H1 (cell line): Measurements from ENCODE around the gene KHDRBS1. TPM values are rescaled to one million over a fixed set of nuclear protein-coding genes. Genes with fewer than 3 reads are reported as not detected.

Source experiments
- CTCF ChIA-PET: fragments of 300-600 bp; sonication (Branson Sonifier 250); formaldehyde crosslinking; loops from one replicate; lab custom pipeline; 2021; ENCODE audit not compliant: partially characterized antibody; lab: Charles Lee
- POLR2A ChIA-PET: fragments of 300-600 bp; sonication (Branson Sonifier 250); formaldehyde crosslinking; loops from one replicate; lab custom pipeline; 2021; ENCODE audit warnings: inconsistent platforms; ENCODE audit not compliant: partially characterized antibody; lab: Charles Lee
- DNase-seq, 2 experiments: peaks; one replicate each; pipeline versions ENCODE4 v3.0.0 to v3.0.0-alpha.2; 2010 to 2022; ENCODE audit warnings: low spot score in 2 of 2, low read depth in 1 of 2, mixed read lengths in 1 of 2
- FAIRE-seq: peaks from 2 replicates; lab custom pipeline; 2011; peaks lifted over from hg19 to GRCh38; lab: Jason Lieb, UNC
- H2AFZ ChIP-seq: 2 replicates; pipeline ENCODE4 v1.8.1; 2012; ENCODE audit warnings: low read length, inconsistent platforms
- H2AK5ac ChIP-seq: 2 replicates; pipeline ENCODE4 v1.6.1; 2013; ENCODE audit warnings: low read depth, low read length
- H2BK120ac ChIP-seq: replicated peaks from 2 replicates; pipeline ENCODE3; 2013; ENCODE audit warnings: low read depth, low read length, inconsistent platforms
- H2BK12ac ChIP-seq: 2 replicates; pipeline ENCODE4 v1.6.1; 2013; ENCODE audit warnings: low read depth, low read length
- H2BK15ac ChIP-seq: 2 replicates; pipeline ENCODE4 v1.6.1; 2013; ENCODE audit warnings: low read length
- H2BK20ac ChIP-seq: 2 replicates; pipeline ENCODE4 v1.6.1; 2013; ENCODE audit warnings: low read length
- H2BK5ac ChIP-seq: 2 replicates; pipeline ENCODE4 v1.6.1; 2013; ENCODE audit warnings: low read depth, low read length
- H3K14ac ChIP-seq: 2 replicates; pipeline ENCODE4 v1.6.1; 2013; ENCODE audit warnings: inconsistent platforms; ENCODE audit not compliant: insufficient read length
- H3K18ac ChIP-seq: 2 replicates; pipeline ENCODE4 v1.6.1; 2013; ENCODE audit warnings: low read length; ENCODE audit errors: extremely low read depth
- H3K23ac ChIP-seq: 2 replicates; pipeline ENCODE4 v1.6.1; 2013; ENCODE audit warnings: inconsistent platforms; ENCODE audit not compliant: insufficient read length
- H3K23me2 ChIP-seq: 2 replicates; pipeline ENCODE4 v1.6.1; 2013; ENCODE audit warnings: low read depth, low read length
- H3K27ac ChIP-seq: 2 replicates; pipeline ENCODE4 v1.6.1; 2011; ENCODE audit warnings: low read depth, low read length, inconsistent platforms
- H3K27me3 ChIP-seq, 4 experiments: replicated peaks in 1 of 4; 1 replicate in 1 of 4; 2 replicates in 3 of 4; pipeline versions ENCODE4 v1.6.1 to v1.8.1; 2011 to 2013; ENCODE audit warnings: low read length in 3 of 4, mild to moderate bottlenecking in 3 of 4, inconsistent platforms in 2 of 4, mixed read lengths in 2 of 4, moderate library complexity in 1 of 4; ENCODE audit not compliant: control insufficient read depth in 3 of 4, insufficient read depth in 3 of 4; ENCODE audit errors: extremely low read depth in 1 of 4
- H3K36me3 ChIP-seq, 4 experiments: 2 replicates each; pipeline versions ENCODE4 v1.6.1 to v1.8.1; 2011 to 2013; ENCODE audit warnings: mild to moderate bottlenecking in 4 of 4, low read length in 3 of 4, moderate library complexity in 2 of 4, control low read depth in 1 of 4, inconsistent platforms in 1 of 4; ENCODE audit not compliant: insufficient read depth in 4 of 4, control insufficient read depth in 2 of 4
- H3K4ac ChIP-seq: replicated peaks from 2 replicates; pipeline ENCODE3; 2013; ENCODE audit warnings: low read length, low read depth, mixed read lengths, inconsistent platforms; ENCODE audit not compliant: insufficient read length
- H3K4me1 ChIP-seq, 4 experiments: replicated peaks in 1 of 4; 1 replicate in 1 of 4; 2 replicates in 3 of 4; pipeline versions ENCODE4 v1.6.1 to v1.8.1; 2011 to 2013; ENCODE audit warnings: low read length in 3 of 4, inconsistent platforms in 2 of 4, mixed read lengths in 1 of 4; ENCODE audit not compliant: insufficient read depth in 4 of 4, control insufficient read depth in 3 of 4
- H3K4me2 ChIP-seq, 2 experiments: 2 replicates each; pipeline versions ENCODE4 v1.6.1 to v1.8.1; 2011 to 2013; ENCODE audit warnings: low read depth in 2 of 2, low read length in 2 of 2, control low read depth in 1 of 2, inconsistent platforms in 1 of 2, mild to moderate bottlenecking in 1 of 2; ENCODE audit not compliant: insufficient read depth in 1 of 2
- H3K4me3 ChIP-seq, 4 experiments: fragments of 200-600, 300-600 bp in 1 of 4; sonication (generic), shearing (Covaris generic), sonication (Bioruptor Twin) in 1 of 4; 2 replicates each; pipeline versions ENCODE4 v1.5.1 to v1.8.1; 2011 to 2016; ENCODE audit warnings: low read length in 4 of 4, low read depth in 3 of 4, control low read depth in 2 of 4, inconsistent platforms in 2 of 4, mild to moderate bottlenecking in 2 of 4, mixed read lengths in 1 of 4, moderate library complexity in 1 of 4; ENCODE audit not compliant: insufficient read depth in 2 of 4; ENCODE audit errors: extremely low read depth in 1 of 4
- H3K56ac ChIP-seq: replicated peaks from 2 replicates; pipeline ENCODE3; 2013; ENCODE audit warnings: low read depth, mild to moderate bottlenecking, mixed read lengths, low read length, inconsistent platforms; ENCODE audit not compliant: insufficient read length
- H3K79me1 ChIP-seq: 2 replicates; pipeline ENCODE4 v1.6.1; 2013; ENCODE audit warnings: low read depth, low read length, control low read depth
- H3K79me2 ChIP-seq, 2 experiments: 2 replicates each; pipeline versions ENCODE4 v1.6.1 to v1.8.1; 2012 to 2013; ENCODE audit warnings: low read length in 2 of 2, mild to moderate bottlenecking in 2 of 2, inconsistent platforms in 1 of 2; ENCODE audit not compliant: insufficient read depth in 2 of 2, control insufficient read depth in 1 of 2
- H3K9ac ChIP-seq, 4 experiments: replicated peaks in 1 of 4; 1 replicate in 1 of 4; 2 replicates in 3 of 4; pipeline versions ENCODE4 v1.6.1 to v1.8.1; 2011 to 2013; ENCODE audit warnings: low read depth in 3 of 4, low read length in 3 of 4, control low read depth in 2 of 4, mild to moderate bottlenecking in 2 of 4, moderate library complexity in 2 of 4, inconsistent platforms in 1 of 4; ENCODE audit errors: extremely low read depth in 1 of 4
- H3K9me3 ChIP-seq, 2 experiments: 2 replicates each; pipeline versions ENCODE4 v1.6.1 to v1.8.1; 2012 to 2013; ENCODE audit warnings: mild to moderate bottlenecking in 2 of 2, moderate library complexity in 2 of 2, control low read depth in 1 of 2, inconsistent platforms in 1 of 2, low read depth in 1 of 2, low read length in 1 of 2, mixed read lengths in 1 of 2; ENCODE audit not compliant: insufficient read depth in 2 of 2
- H4K20me1 ChIP-seq, 2 experiments: replicated peaks in 1 of 2; 2 replicates each; pipeline versions ENCODE3 to v1.8.1; 2011 to 2013; ENCODE audit warnings: inconsistent platforms in 2 of 2, low read length in 2 of 2, mild to moderate bottlenecking in 1 of 2; ENCODE audit not compliant: insufficient read depth in 2 of 2, control insufficient read depth in 1 of 2
- H4K5ac ChIP-seq: 2 replicates; pipeline ENCODE4 v1.6.1; 2013; ENCODE audit warnings: low read length, low read depth, mixed read lengths, inconsistent platforms; ENCODE audit not compliant: insufficient read length
- H4K8ac ChIP-seq: 2 replicates; pipeline ENCODE4 v1.8.0; 2013; ENCODE audit warnings: mild to moderate bottlenecking, moderate library complexity, low read length, inconsistent platforms; ENCODE audit not compliant: insufficient read depth; ENCODE audit errors: extremely low read depth
- H4K91ac ChIP-seq: replicated peaks from 2 replicates; pipeline ENCODE3; 2013; ENCODE audit warnings: low read length, mixed read lengths, inconsistent platforms; ENCODE audit not compliant: insufficient read length
- WGBS, 2 experiments: shearing (Covaris generic) in 1 of 2; methylation state at CpG; one replicate each; pipeline versions ENCODE4 v1.1.6 to v1.1.7; 2013 to 2015; ENCODE audit warnings: low lambda C conversion rate in 2 of 2, mixed read lengths in 2 of 2, inconsistent platforms in 1 of 2, low coverage in 1 of 2, missing lambda C conversion rate in 1 of 2; ENCODE audit not compliant: insufficient replicate concordance in 2 of 2, insufficient coverage in 1 of 2, insufficient read length in 1 of 2; ENCODE audit errors: extremely low coverage in 1 of 2, missing lambda C conversion rate in 1 of 2; 5-methylcytosine and 5-hydroxymethylcytosine counted together
- polyA plus RNA-seq, 7 experiments: library from polyadenylated mRNA; depleted of rRNA in 3 of 7; stranded (reverse) in 5 of 7; unstranded in 2 of 7; fragments of >200 nt in 5 of 7; fragments of 200-250 nt in 2 of 7; gene quantifications; 1 replicate in 5 of 7; 2 replicates in 1 of 7; 4 replicates in 1 of 7; pipeline versions ENCODE4 v1.2.1 to v1.2.3, GENCODE V29; 2011 to 2013; ENCODE audit warnings: missing spikeins in 2 of 7, mixed read lengths in 2 of 7
- total RNA-seq: library from RNA; stranded (reverse); fragmentation: NEBNext Ultra II Directional; extraction: Animal tissue kit (Norgen Biotek cat#: 25700); gene quantifications from 2 replicates; pipeline ENCODE4 v1.2.1, GENCODE V29; 2021

KHDRBS1 gene
- total and polyA plus RNA-seq, 2 of the 8 experiments (the other 6 are each of a cell fraction or from before 2014, with no cell fraction given): 53.8 to 284 TPM

GRCh38 chr1:32077451-32077850, 63.8 kb downstream of the KHDRBS1 start:
- Histone ChIP-seq H4K8ac (no peak overlapping the region), H3K79me1 (peaks cover 4% of the 10 kb centered on the region; the same call in 1 of the 2 replicates), H2BK20ac (no peak overlapping the region), H3K23me2 (peaks cover 4% of the 10 kb centered on the region; the same call in 1 of the 2 replicates), H3K56ac (no peak overlapping the region), H3K27ac (no peak overlapping the region), H3K4me3 (no peak overlapping the region), H3K4me2 (no peak overlapping the region), H3K9me3 (no peaks in the 10 kb centered on the region), H3K23ac (no peak overlapping the region), H3K4ac (no peak overlapping the region), H2AFZ (no peak overlapping the region), H3K27me3 (no peaks in the 10 kb centered on the region; a peak in 1 of 7 replicates), H2BK5ac (no peak overlapping the region; the same call in 1 of the 2 replicates), H3K4me1 (peaks cover 0 to 3% (median under 1%) of the 10 kb centered on the region in 4 experiments; a peak in 3 of 7 replicates), H3K36me3 (peaks cover 8 to 34% (median 20%) of the 10 kb centered on the region in 4 experiments; a peak in 7 of 8 replicates), H4K5ac (no peak overlapping the region), H2BK120ac (no peak overlapping the region), H3K79me2 (peaks cover 7 to 13% of the 10 kb centered on the region in 2 experiments), H2BK15ac (no peak overlapping the region), H3K14ac (no peak overlapping the region), H4K20me1 (peaks cover 4 to 7% of the 10 kb centered on the region in 2 experiments), H3K18ac (no peak overlapping the region), H2BK12ac (no peak overlapping the region), H3K9ac (no peak overlapping the region), H2AK5ac (no peak overlapping the region), H4K91ac (no peak overlapping the region)
- WGBS, 2 experiments: 90% methylated on average over 3 of the region's 3 CpGs; no CpG with 5 or more reads in 1 of the 2 experiments
- DNase-seq: no peak
- ChIA-PET CTCF (no interaction called here), POLR2A (interaction anchor here (1.0 kb wide), 1 partner anchor 16 kb away, joined by 3 read pairs; no protein-coding TSS in a partner anchor)
- FAIRE-seq: no peak
